Tibial nerve (tissue), 3 donors: ENCODE data around the gene TSPAN17.

Source experiments
- POLR2A ChIP-seq, 2 donors: fragments of 450-650 bp; IDR thresholded peaks; one replicate each; pipeline ENCODE4 v1.6.1; 2017; ENCODE audit warnings: antibody characterized with exemption in 2 of 2, mild to moderate bottlenecking in 2 of 2, moderate library complexity in 2 of 2
- TF ChIP-seq, protein P1 (sequence below), 5 experiments: fragments of 200-600 bp in 3 of 5; fragments of 450-650 bp in 2 of 5; sonication (generic) in 3 of 5; IDR thresholded peaks; one replicate each; pipeline ENCODE4 v1.5.1; 2016 to 2019; ENCODE audit warnings: antibody characterized with exemption in 5 of 5, mild to moderate bottlenecking in 3 of 5, moderate library complexity in 2 of 5

DNA sequence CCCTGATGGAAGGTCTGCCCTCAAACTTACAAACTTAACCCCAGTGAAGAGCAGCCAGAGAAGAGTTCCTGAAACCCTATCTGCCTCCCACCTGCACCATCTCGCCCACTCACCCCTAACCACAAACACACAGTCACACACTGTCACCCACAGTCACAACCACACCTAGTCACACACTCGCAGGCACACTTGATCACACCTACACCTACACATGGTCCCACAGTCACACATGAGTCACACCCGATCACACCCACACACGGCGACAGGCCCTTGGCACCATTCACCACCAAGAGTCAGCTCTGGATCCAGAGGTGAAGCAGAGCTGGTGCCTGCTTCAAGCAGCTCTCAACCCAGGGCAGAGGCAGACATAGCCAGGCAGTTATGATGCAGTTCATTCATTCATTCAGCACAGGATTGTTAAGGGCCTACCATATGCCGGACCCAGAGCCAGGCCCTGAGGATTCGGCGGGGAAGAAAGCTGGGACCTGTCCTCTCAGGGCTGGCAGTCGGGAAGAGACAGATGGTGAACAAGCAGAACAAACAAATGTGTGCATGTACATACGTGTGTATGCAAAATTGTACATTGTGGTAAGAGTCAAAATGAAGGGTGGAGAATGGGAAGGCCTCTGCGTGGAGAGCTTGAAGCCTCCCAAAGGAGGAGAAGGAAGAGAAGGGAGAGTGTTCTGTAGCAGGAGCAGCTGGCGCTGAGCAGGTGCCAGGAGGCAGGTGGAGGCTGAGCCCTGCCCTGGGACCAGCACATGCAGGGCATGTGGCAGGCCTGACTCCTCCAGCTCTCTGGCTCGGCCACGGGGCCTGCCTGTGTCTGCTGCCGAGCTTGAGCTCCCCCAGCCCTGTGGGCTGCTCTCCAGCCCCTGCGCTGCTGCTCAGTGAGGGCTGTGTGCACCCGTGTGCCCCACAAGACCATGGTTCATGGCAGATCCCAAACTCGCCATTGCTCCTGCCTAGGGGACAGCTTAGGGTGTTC lies 6.4 kb downstream of the TSPAN17 start:
- TF ChIP-seq, protein P1, sequence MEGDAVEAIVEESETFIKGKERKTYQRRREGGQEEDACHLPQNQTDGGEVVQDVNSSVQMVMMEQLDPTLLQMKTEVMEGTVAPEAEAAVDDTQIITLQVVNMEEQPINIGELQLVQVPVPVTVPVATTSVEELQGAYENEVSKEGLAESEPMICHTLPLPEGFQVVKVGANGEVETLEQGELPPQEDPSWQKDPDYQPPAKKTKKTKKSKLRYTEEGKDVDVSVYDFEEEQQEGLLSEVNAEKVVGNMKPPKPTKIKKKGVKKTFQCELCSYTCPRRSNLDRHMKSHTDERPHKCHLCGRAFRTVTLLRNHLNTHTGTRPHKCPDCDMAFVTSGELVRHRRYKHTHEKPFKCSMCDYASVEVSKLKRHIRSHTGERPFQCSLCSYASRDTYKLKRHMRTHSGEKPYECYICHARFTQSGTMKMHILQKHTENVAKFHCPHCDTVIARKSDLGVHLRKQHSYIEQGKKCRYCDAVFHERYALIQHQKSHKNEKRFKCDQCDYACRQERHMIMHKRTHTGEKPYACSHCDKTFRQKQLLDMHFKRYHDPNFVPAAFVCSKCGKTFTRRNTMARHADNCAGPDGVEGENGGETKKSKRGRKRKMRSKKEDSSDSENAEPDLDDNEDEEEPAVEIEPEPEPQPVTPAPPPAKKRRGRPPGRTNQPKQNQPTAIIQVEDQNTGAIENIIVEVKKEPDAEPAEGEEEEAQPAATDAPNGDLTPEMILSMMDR (IDR thresholded peaks at IDR 0.05) = no peak
- TF ChIP-seq POLR2A (IDR thresholded peaks at IDR 0.05) = no peak
